A673 (cell line): ENCODE data around the gene FMNL1. TPM values are rescaled to one million over a fixed set of nuclear protein-coding genes. Genes with fewer than 3 reads are reported as not detected.
A peak's percentile ranks its signal among the peaks of the same experiment; 100 is the strongest.

Source experiments
- BruUV-seq: library from RNA; stranded (reverse); fragments of 400-500 nt; replicated peaks from 2 replicates; lab custom pipeline; 2021; lab: Mats Ljungman, UMichigan
- CTCF ChIA-PET: fragments of 300-600 bp; sonication (Branson Sonifier 250); formaldehyde crosslinking; loops from one replicate; lab custom pipeline; 2022; ENCODE audit warnings: antibody characterized with exemption; lab: Charles Lee
- POLR2A ChIA-PET: fragments of 300-600 bp; sonication (Branson Sonifier 250); formaldehyde crosslinking; loops from one replicate; lab custom pipeline; 2022; ENCODE audit warnings: antibody characterized with exemption; ENCODE audit not compliant: low non-redundant PET; lab: Charles Lee
- DNase-seq: peaks from one replicate; pipeline ENCODE4 v3.0.0-alpha.2; 2015; ENCODE audit warnings: low spot score
- H3K27ac ChIP-seq: fragments of 200-600 bp; sonication (generic); 2 replicates; pipeline ENCODE4 v1.5.1; 2016; ENCODE audit warnings: mixed run types, low read depth, mild to moderate bottlenecking, mixed read lengths, antibody characterized with exemption, low read length; ENCODE audit not compliant: poor library complexity, severe bottlenecking
- H3K27me3 ChIP-seq: fragments of 200-600 bp; sonication (generic); replicated peaks from 2 replicates; pipeline ENCODE4 v1.6.1; 2017; ENCODE audit warnings: mixed run types, low read depth, mild to moderate bottlenecking, mixed read lengths, antibody characterized with exemption, low read length; ENCODE audit not compliant: insufficient read depth, poor library complexity
- H3K36me3 ChIP-seq: fragments of 200-600 bp; sonication (generic); 2 replicates; pipeline ENCODE4 v1.6.1; 2016; ENCODE audit warnings: mixed run types, mild to moderate bottlenecking, mixed read lengths, antibody characterized with exemption, low read length; ENCODE audit not compliant: insufficient read depth, poor library complexity, severe bottlenecking
- H3K4me1 ChIP-seq: fragments of 200-600 bp; sonication (generic); 2 replicates; pipeline ENCODE4 v1.6.1; 2017; ENCODE audit warnings: mixed run types, mild to moderate bottlenecking, mixed read lengths, antibody characterized with exemption, low read length; ENCODE audit not compliant: insufficient read depth, poor library complexity, severe bottlenecking
- H3K4me3 ChIP-seq: fragments of 200-600 bp; sonication (generic); 2 replicates; pipeline ENCODE4 v1.5.1; 2016; ENCODE audit warnings: low read depth, mixed run types, mild to moderate bottlenecking, mixed read lengths, low read length; ENCODE audit not compliant: poor library complexity, severe bottlenecking
- H3K9me3 ChIP-seq: fragments of 200-600 bp; sonication (generic); 2 replicates; pipeline ENCODE4 v1.6.1; 2016; ENCODE audit warnings: mixed run types, low read depth, mild to moderate bottlenecking, mixed read lengths, antibody characterized with exemption, low read length; ENCODE audit not compliant: poor library complexity, severe bottlenecking
- CTCF ChIP-seq: fragments of 300-800, 200-600 bp; sonication (generic); conservative IDR thresholded peaks from 2 replicates; pipeline ENCODE4 v1.5.1; 2017; ENCODE audit warnings: low read depth, mild to moderate bottlenecking, antibody characterized with exemption, low read length, moderate library complexity, mixed read lengths
- EZH2 ChIP-seq: fragments of 200-600 bp; sonication (generic); IDR thresholded peaks from 2 replicates; pipeline ENCODE4 v1.6.1; 2017; ENCODE audit warnings: borderline replicate concordance, low read depth, mild to moderate bottlenecking, mixed read lengths, antibody characterized with exemption, low read length; ENCODE audit not compliant: poor library complexity, severe bottlenecking
- intact Hi-C: fragments of 100-400 bp; cut with micrococcal nuclease; formaldehyde crosslinking; loops from one replicate; pipeline ENCODE4 v1.10.0; 2022; ENCODE audit not compliant: unreplicated experiment
- total RNA-seq: library from RNA; stranded (reverse); gene quantifications from 2 replicates; pipeline ENCODE4 v1.2.3, GENCODE V29; 2021

FMNL1 gene
- total RNA-seq, 1 experiment from 2014 or later: 1.0 TPM

- intact Hi-C loops: no loop called here
- DNase-seq: no peak
- no TSS peak for BruUV-seq
- CTCF ChIA-PET: no interaction called here
- H3K4me1 ChIP-seq: peaks cover 4% of the 10 kb centered on the region
- no peak overlapping the region for H3K27ac ChIP-seq
- POLR2A ChIA-PET: no interaction called here
- H3K4me3 ChIP-seq: no peak overlapping the region
- H3K36me3 ChIP-seq: no peaks in the 10 kb centered on the region
- H3K9me3 ChIP-seq: no peaks in the 10 kb centered on the region
- H3K27me3 ChIP-seq: no peaks in the 10 kb centered on the region
- TF ChIP-seq CTCF (no peak), EZH2 (no peak)
These were observed 52.3 kb downstream of the FMNL1 start for GRCh38 chr17:45274033-45274432.

- no peak for DNase-seq
- no peaks in the 10 kb centered on the region for H3K27me3 ChIP-seq
- H3K36me3 ChIP-seq: no peaks in the 10 kb centered on the region
- ChIA-PET POLR2A (interaction anchor here (0.7 kb wide), 1 partner anchor 236 kb away, joined by 7 read pairs; no protein-coding TSS in a partner anchor), CTCF (no interaction called here)
- intact Hi-C loops: loop anchor here (5.0 kb wide), 1 partner anchor 111 kb away; no protein-coding TSS in a partner anchor
- H3K4me1 ChIP-seq: peaks cover 4% of the 10 kb centered on the region
- H3K27ac ChIP-seq: no peak overlapping the region
- no peak overlapping the region for H3K4me3 ChIP-seq
- TF ChIP-seq EZH2 (no peak), CTCF (no peak)
- no TSS peak for BruUV-seq
- no peaks in the 10 kb centered on the region for H3K9me3 ChIP-seq
These were observed 54.3 kb downstream of the FMNL1 start for GRCh38 chr17:45276031-45276430.

- CTCF ChIA-PET: interaction anchor here (0.5 to 1.7 kb wide), 6 partner anchors 25 to 476 kb away, joined by 3 to 14 read pairs (median 4); no protein-coding TSS in a partner anchor
- H3K27ac ChIP-seq: no peak overlapping the region
- no peaks in the 10 kb centered on the region for H3K36me3 ChIP-seq
- no peak for TF ChIP-seq EZH2
- peak; percentile 65 for TF ChIP-seq CTCF
- BruUV-seq: no TSS peak
- intact Hi-C loops: loop anchor here (5.0 kb wide), 1 partner anchor 110 kb away; no protein-coding TSS in a partner anchor
- POLR2A ChIA-PET: interaction anchor here (0.6 kb wide), 2 partner anchors 39 to 78 kb away, joined by 3 to 5 read pairs; no protein-coding TSS in a partner anchor
- H3K9me3 ChIP-seq: no peaks in the 10 kb centered on the region
- H3K27me3 ChIP-seq: no peaks in the 10 kb centered on the region
- H3K4me1 ChIP-seq: peaks cover 4% of the 10 kb centered on the region
- peak; percentile 84 for DNase-seq
- no peak overlapping the region for H3K4me3 ChIP-seq
These were observed 55.6 kb downstream of the FMNL1 start for GRCh38 chr17:45277216-45277849.
